Choroid plexus epithelial cell (primary cell): ENCODE measurements around the gene EGFL7.

ENCODE experiments used
- DNase-seq: peaks from one replicate; pipeline ENCODE4 v3.0.0-alpha.2; 2010; ENCODE audit warnings: low read depth
- H3K4me3 ChIP-seq: 2 replicates; pipeline ENCODE4 v1.5.1; 2011; ENCODE audit warnings: low read depth, mild to moderate bottlenecking, control low read depth, low read length, moderate library complexity
- CTCF ChIP-seq: conservative IDR thresholded peaks from 2 replicates; pipeline ENCODE4 v1.5.1; 2011; ENCODE audit warnings: low read depth, mild to moderate bottlenecking, control low read depth, inconsistent platforms, low read length, moderate library complexity

EGFL7 gene

DNA sequence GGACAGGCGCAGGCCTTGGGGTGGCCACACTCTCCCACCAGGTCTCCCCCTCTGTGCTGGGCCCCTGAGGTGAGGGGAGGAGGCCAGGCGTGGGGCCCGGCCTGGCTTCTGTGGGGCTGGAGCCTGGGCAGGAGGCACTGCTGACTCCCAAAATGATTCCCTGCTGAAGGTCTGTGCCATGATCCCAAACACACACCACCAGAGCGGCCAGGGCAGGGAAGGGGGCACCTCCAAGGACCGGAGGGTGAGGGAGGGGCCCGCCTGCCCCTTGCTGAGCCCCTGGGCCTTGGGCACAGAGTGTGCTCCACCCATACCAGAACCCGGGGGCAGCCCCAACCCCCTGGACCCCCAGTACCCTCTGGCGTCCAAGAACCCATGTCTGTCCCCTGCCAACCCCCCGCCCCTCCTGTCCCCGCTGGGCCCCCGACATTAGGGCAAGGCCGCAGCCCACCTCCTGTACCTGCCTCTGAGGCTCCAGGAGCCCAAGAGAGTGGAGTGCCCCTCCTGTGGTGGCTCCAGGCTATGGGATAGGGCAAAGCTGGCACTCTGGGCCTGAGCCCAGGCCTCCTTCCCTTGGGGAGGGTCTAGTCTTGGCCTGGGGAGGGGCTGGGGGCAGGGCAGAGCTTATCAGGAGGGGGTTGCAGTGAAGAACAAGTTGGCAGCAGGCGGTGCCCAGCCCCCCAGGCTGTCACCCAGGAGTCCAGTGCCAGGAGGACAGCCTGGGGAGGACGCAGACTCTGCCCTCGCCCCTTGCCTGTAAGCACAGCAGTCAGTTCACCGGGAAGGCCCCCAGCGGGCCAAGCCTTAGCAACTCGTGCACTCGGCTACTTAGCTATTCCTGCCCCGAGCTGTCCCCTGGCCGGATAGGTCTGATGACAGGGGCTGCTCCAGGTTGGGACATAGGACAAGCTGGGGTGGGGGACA is 2.6 kb upstream of the EGFL7 start:
- TF ChIP-seq CTCF = no peak
- H3K4me3 ChIP-seq = no peak overlapping the region
- no peak for DNase-seq

DNA sequence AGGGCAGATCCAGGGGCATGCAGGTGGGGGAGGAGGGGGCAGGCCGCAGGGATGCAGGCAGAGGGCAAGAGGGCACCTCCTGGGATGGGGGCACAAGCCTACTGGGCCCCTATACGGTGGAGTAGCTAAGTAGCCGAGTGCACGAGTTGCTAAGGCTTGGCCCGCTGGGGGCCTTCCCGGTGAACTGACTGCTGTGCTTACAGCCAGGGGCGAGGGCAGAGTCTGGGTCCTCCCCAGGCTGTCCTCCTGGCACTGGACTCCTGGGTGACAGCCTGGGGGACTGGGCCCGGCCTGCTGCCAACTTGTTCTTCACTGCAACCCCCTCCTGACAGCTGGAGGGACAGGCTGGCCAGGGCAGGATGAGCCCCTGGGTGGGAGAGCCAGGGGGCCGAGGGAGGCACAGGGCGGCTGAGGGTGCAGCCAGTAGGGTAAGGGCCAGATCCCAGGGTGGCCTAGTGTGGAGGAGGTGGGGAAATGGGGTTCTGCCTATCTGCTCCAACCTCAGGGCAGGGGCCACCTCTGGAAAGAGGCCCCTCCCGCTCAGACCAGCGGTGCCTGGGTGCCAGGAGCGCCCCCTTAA is 1.7 kb upstream of the EGFL7 start:
- H3K4me3 ChIP-seq = no peak overlapping the region
- TF ChIP-seq CTCF = no peak
- no peak for DNase-seq

DNA sequence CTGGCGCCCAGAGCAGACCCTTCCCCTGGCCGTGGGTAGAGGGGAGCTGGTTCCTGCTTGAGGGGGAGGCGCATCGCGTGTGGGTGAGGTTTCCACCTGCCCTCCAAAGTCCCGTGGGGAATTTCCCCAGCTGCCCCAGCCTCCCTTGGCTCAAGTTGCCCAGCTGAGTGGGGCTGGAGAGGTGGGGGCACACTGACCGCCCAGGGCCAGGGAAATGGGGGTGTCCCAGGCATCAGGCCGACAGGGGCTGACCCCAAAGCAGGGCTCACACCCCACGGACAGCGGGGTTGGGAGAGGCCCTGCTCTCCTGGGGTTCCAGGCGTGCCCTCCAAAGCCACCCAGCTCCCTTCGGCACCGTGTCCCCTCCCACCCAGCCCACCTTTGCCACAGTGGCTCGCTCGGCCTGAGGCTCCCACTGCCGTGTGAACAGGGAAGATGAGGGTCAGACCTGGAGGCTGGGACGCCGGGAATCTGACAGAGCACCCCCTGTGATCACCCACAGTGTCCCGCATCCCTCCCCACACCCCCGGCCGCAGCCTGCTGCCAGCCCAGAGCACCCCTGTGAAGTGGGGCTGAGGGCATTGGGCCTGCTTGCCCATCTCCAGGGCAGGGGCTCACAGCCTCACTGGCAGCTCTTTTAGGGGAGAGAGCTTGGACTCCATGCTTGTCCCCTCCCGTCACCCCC is 933 bp upstream of the EGFL7 start:
- H3K4me3 ChIP-seq = no peak overlapping the region
- no peak for DNase-seq
- no peak for TF ChIP-seq CTCF

DNA sequence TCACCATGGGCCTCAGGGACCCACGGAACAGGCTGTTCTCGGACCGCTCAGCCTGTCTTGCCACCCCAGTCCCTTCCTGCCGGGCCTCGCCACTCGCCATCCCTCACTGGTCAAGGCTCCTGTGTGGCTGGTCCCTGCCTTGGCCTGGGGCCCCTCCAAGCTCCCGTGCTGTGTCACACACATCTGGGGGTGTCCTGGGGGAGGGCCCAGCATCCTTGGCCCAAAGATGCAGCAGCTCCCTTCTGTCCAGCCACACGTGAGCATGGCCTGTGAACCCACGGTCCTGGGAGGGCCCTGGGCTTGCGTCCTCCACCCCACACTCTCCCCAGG is 425 bp upstream of the EGFL7 start:
- DNase-seq = no peak
- TF ChIP-seq CTCF = no peak
- H3K4me3 ChIP-seq = no peak overlapping the region

DNA sequence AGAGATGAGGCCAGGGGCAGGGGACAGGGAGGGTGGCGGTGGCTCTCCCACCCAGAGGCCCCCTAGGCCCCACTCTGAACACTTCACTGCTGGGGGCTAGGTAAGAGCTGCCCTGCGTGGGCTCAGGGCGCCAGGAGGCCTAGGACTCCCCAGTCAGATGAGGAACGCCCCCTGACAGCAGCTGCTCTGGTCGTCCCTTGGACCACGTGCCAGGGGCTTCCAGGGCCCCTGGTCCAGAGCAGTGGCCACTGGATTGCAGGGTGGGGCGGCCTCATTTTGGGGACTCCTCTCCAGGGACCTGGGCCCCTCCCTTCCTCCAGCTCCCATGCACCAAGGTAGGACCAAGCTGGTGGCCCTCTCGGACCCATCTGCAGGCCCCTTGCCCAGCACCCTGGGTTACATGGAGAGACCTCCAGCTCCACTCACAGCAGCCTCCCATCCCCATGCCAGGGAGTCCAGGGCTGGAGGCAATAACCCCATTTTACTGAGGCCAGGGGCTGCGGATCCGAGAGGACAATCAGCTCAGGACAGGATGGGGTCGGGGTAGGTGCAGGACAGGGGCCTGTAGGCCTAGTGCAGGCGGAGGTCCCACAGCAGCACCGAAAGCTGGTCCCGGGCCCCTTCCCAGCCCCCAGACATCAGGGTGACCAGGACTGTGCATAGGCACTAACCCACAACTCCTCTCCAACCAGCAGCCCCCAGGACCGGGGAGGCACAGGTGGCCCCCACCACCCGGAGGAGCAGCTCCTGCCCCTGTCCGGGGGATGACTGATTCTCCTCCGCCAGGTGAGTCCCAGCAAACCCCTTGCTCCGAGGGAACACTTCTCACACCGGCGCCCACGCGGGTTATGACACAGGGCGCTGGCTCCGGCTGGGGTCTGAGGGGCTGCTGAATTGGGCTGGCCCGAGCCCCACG is 1.5 kb downstream of the EGFL7 start:
- no peak for TF ChIP-seq CTCF
- H3K4me3 ChIP-seq = no peak overlapping the region
- no peak for DNase-seq

GRCh38 chr9:136665111-136665703 is 2.5 kb downstream of the EGFL7 start:
- TF ChIP-seq CTCF = peak; percentile 2
- no peak for DNase-seq
- H3K4me3 ChIP-seq = peak overlapping the region; percentile 39
